Measurements from ENCODE around the gene RELA.
"Not testable (repeated sequence)": the region's sequence is repeated elsewhere in the genome, so short reads cannot be mapped to it uniquely, and the experiment has no call there.

Gene RELA

GRCh38 chr11:65642014-65642671 lies 20.6 kb downstream of the RELA start:
- Histone ChIP-seq H2AFZ (ENCODE audit: low read depth) (no peak overlapping the region), H3K27ac (no peak overlapping the region), H3K27me3 (ENCODE audit: insufficient read depth, low read depth) (no peaks in the 10 kb centered on the region), H4K20me1 (ENCODE audit: insufficient read depth) (no peaks in the 10 kb centered on the region), H3K4me1 (ENCODE audit: low read depth, poor library complexity, severe bottlenecking) (peaks cover 26% of the 10 kb centered on the region), H3K4me2 (no peak overlapping the region), H3K79me2 (ENCODE audit: insufficient read depth, low read depth) (no peaks in the 10 kb centered on the region), H3K4me3 (IDR thresholded peaks at IDR 0.05; ENCODE audit: insufficient read depth, low read depth, low read length) (no peak overlapping the region), H3K36me3 (ENCODE audit: insufficient read depth) (no peaks in the 10 kb centered on the region), H3K9ac (no peak overlapping the region)
- no peak for TF ChIP-seq CTCF (conservative IDR thresholded peaks at IDR 0.05; ENCODE audit: low read depth, low read length)

DNA sequence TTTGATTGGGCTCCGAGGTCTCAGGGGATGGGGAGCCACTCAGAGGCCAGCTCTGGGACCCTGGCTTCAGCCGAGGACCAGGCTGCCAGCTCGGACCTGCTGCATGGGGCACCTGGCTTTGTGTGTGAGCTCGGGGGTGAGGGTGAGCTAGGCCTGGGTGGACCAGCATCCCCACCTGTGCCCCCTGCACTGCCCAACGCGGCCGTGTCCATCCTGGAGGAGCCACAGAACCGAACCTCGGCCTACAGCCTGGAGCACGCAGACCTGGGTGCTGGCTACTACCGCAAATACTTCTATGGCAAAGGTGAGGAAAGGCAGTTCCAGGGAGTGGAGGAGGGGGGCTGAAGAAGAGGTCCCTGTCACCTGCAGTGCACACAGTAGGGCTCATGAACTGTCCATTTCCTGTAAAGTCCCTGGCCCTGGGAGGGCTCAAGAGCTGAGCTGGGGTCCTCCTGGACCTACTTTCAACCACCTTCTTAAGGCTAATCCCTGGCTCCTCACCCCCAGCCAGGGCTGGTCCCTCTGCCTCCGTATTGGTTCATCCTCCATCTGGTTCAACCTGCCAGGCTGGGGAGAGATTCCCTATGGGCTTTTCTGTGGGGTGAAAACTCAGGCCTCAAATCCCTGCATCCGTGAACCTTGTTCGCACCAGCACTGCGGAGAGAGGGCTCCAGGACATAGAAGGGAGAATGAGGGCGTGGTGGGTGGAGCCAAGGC lies 21.3 kb downstream of the RELA start:
- no peaks in the 10 kb centered on the region for H3K79me2 ChIP-seq (ENCODE audit: insufficient read depth, low read depth)
- TF ChIP-seq CTCF (conservative IDR thresholded peaks at IDR 0.05; ENCODE audit: low read depth, low read length): no peak
- H4K20me1 ChIP-seq (ENCODE audit: insufficient read depth): no peaks in the 10 kb centered on the region
- H2AFZ ChIP-seq (ENCODE audit: low read depth): no peak overlapping the region
- H3K27ac ChIP-seq: no peak overlapping the region
- H3K4me2 ChIP-seq: no peak overlapping the region
- H3K4me3 ChIP-seq (IDR thresholded peaks at IDR 0.05; ENCODE audit: insufficient read depth, low read depth, low read length): no peak overlapping the region
- no peaks in the 10 kb centered on the region for H3K36me3 ChIP-seq (ENCODE audit: insufficient read depth)
- no peak overlapping the region for H3K9ac ChIP-seq
- peaks cover 31% of the 10 kb centered on the region for H3K4me1 ChIP-seq (ENCODE audit: low read depth, poor library complexity, severe bottlenecking)
- no peaks in the 10 kb centered on the region for H3K27me3 ChIP-seq (ENCODE audit: insufficient read depth, low read depth)

- Histone ChIP-seq H3K27me3 (ENCODE audit: insufficient read depth, low read depth) (no peaks in the 10 kb centered on the region), H4K20me1 (ENCODE audit: insufficient read depth) (no peaks in the 10 kb centered on the region), H3K36me3 (ENCODE audit: insufficient read depth) (no peaks in the 10 kb centered on the region), H3K79me2 (ENCODE audit: insufficient read depth, low read depth) (no peaks in the 10 kb centered on the region), H3K9ac (no peak overlapping the region), H2AFZ (ENCODE audit: low read depth) (no peak overlapping the region), H3K4me3 (IDR thresholded peaks at IDR 0.05; ENCODE audit: insufficient read depth, low read depth, low read length) (no peak overlapping the region), H3K27ac (no peak overlapping the region), H3K4me2 (no peak overlapping the region), H3K4me1 (ENCODE audit: low read depth, poor library complexity, severe bottlenecking) (peaks cover 31% of the 10 kb centered on the region)
- no peak for TF ChIP-seq CTCF (conservative IDR thresholded peaks at IDR 0.05; ENCODE audit: low read depth, low read length)
Measured at GRCh38 chr11:65640483-65641296, 22.0 kb downstream of the RELA start.

GRCh38 chr11:65639623-65640482 lies 22.9 kb downstream of the RELA start:
- H3K79me2 ChIP-seq (ENCODE audit: insufficient read depth, low read depth): no peaks in the 10 kb centered on the region
- H3K36me3 ChIP-seq (ENCODE audit: insufficient read depth): no peaks in the 10 kb centered on the region
- no peak overlapping the region for H2AFZ ChIP-seq (ENCODE audit: low read depth)
- H3K27ac ChIP-seq: no peak overlapping the region
- H3K4me3 ChIP-seq (IDR thresholded peaks at IDR 0.05; ENCODE audit: insufficient read depth, low read depth, low read length): no peak overlapping the region
- H3K4me1 ChIP-seq (ENCODE audit: low read depth, poor library complexity, severe bottlenecking): peaks cover 31% of the 10 kb centered on the region
- H4K20me1 ChIP-seq (ENCODE audit: insufficient read depth): no peaks in the 10 kb centered on the region
- no peaks in the 10 kb centered on the region for H3K27me3 ChIP-seq (ENCODE audit: insufficient read depth, low read depth)
- TF ChIP-seq CTCF (conservative IDR thresholded peaks at IDR 0.05; ENCODE audit: low read depth, low read length): no peak
- H3K4me2 ChIP-seq: no peak overlapping the region
- H3K9ac ChIP-seq: no peak overlapping the region

DNA sequence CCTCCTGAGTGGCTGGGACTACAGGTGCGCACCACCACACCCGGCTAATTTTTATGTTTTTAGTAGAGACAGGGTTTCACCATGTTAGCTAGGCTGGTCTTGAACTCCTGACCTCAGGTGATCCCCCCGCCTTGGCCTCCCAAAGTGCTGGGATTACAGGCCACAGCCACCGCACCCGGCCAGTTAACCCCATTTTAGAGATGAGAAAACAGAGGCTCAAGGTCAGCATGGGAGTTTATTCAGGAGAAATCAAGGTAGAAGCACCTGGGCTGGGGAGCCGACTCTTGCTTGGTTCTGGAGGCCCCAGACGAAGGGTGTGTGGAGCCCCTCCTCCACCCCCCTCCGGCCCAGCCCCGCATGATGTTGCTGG lies 23.5 kb downstream of the RELA start:
- H3K9ac ChIP-seq; H3K4me3 ChIP-seq (IDR thresholded peaks at IDR 0.05; ENCODE audit: insufficient read depth, low read depth, low read length); H4K20me1 ChIP-seq (ENCODE audit: insufficient read depth); H2AFZ ChIP-seq (ENCODE audit: low read depth); H3K27me3 ChIP-seq (ENCODE audit: insufficient read depth, low read depth); H3K79me2 ChIP-seq (ENCODE audit: insufficient read depth, low read depth); H3K27ac ChIP-seq; H3K36me3 ChIP-seq (ENCODE audit: insufficient read depth): not testable (repeated sequence)
- Histone ChIP-seq H3K4me1 (ENCODE audit: low read depth, poor library complexity, severe bottlenecking) (peaks cover 29% of the 10 kb centered on the region), H3K4me2 (peak overlapping the region; percentile 97; the same call in 1 of the 2 replicates)

All from KMS-11 (cell line).